H1 (cell line): ENCODE data around the gene PLCL1. TPM values are rescaled to one million over a fixed set of nuclear protein-coding genes. Genes with fewer than 3 reads are reported as not detected.

ENCODE experiments used
- CTCF ChIA-PET: fragments of 300-600 bp; sonication (Branson Sonifier 250); formaldehyde crosslinking; loops from one replicate; lab custom pipeline; 2021; ENCODE audit not compliant: partially characterized antibody; lab: Charles Lee
- POLR2A ChIA-PET: fragments of 300-600 bp; sonication (Branson Sonifier 250); formaldehyde crosslinking; loops from one replicate; lab custom pipeline; 2021; ENCODE audit warnings: inconsistent platforms; ENCODE audit not compliant: partially characterized antibody; lab: Charles Lee
- DNase-seq, 2 experiments: peaks; one replicate each; pipeline versions ENCODE4 v3.0.0 to v3.0.0-alpha.2; 2010 to 2022; ENCODE audit warnings: low spot score in 2 of 2, low read depth in 1 of 2, mixed read lengths in 1 of 2
- FAIRE-seq: peaks from 2 replicates; lab custom pipeline; 2011; peaks lifted over from hg19 to GRCh38; lab: Jason Lieb, UNC
- H2AFZ ChIP-seq: 2 replicates; pipeline ENCODE4 v1.8.1; 2012; ENCODE audit warnings: low read length, inconsistent platforms
- H2AK5ac ChIP-seq: 2 replicates; pipeline ENCODE4 v1.6.1; 2013; ENCODE audit warnings: low read depth, low read length
- H2BK120ac ChIP-seq: replicated peaks from 2 replicates; pipeline ENCODE3; 2013; ENCODE audit warnings: low read depth, low read length, inconsistent platforms
- H2BK12ac ChIP-seq: 2 replicates; pipeline ENCODE4 v1.6.1; 2013; ENCODE audit warnings: low read depth, low read length
- H2BK15ac ChIP-seq: 2 replicates; pipeline ENCODE4 v1.6.1; 2013; ENCODE audit warnings: low read length
- H2BK20ac ChIP-seq: 2 replicates; pipeline ENCODE4 v1.6.1; 2013; ENCODE audit warnings: low read length
- H2BK5ac ChIP-seq: 2 replicates; pipeline ENCODE4 v1.6.1; 2013; ENCODE audit warnings: low read depth, low read length
- H3K14ac ChIP-seq: 2 replicates; pipeline ENCODE4 v1.6.1; 2013; ENCODE audit warnings: inconsistent platforms; ENCODE audit not compliant: insufficient read length
- H3K18ac ChIP-seq: 2 replicates; pipeline ENCODE4 v1.6.1; 2013; ENCODE audit warnings: low read length; ENCODE audit errors: extremely low read depth
- H3K23ac ChIP-seq: 2 replicates; pipeline ENCODE4 v1.6.1; 2013; ENCODE audit warnings: inconsistent platforms; ENCODE audit not compliant: insufficient read length
- H3K23me2 ChIP-seq: 2 replicates; pipeline ENCODE4 v1.6.1; 2013; ENCODE audit warnings: low read depth, low read length
- H3K27ac ChIP-seq: 2 replicates; pipeline ENCODE4 v1.6.1; 2011; ENCODE audit warnings: low read depth, low read length, inconsistent platforms
- H3K27me3 ChIP-seq, 4 experiments: replicated peaks in 1 of 4; 1 replicate in 1 of 4; 2 replicates in 3 of 4; pipeline versions ENCODE4 v1.6.1 to v1.8.1; 2011 to 2013; ENCODE audit warnings: low read length in 3 of 4, mild to moderate bottlenecking in 3 of 4, inconsistent platforms in 2 of 4, mixed read lengths in 2 of 4, moderate library complexity in 1 of 4; ENCODE audit not compliant: control insufficient read depth in 3 of 4, insufficient read depth in 3 of 4; ENCODE audit errors: extremely low read depth in 1 of 4
- H3K36me3 ChIP-seq, 4 experiments: 2 replicates each; pipeline versions ENCODE4 v1.6.1 to v1.8.1; 2011 to 2013; ENCODE audit warnings: mild to moderate bottlenecking in 4 of 4, low read length in 3 of 4, moderate library complexity in 2 of 4, control low read depth in 1 of 4, inconsistent platforms in 1 of 4; ENCODE audit not compliant: insufficient read depth in 4 of 4, control insufficient read depth in 2 of 4
- H3K4ac ChIP-seq: replicated peaks from 2 replicates; pipeline ENCODE3; 2013; ENCODE audit warnings: low read length, low read depth, mixed read lengths, inconsistent platforms; ENCODE audit not compliant: insufficient read length
- H3K4me1 ChIP-seq, 4 experiments: replicated peaks in 1 of 4; 1 replicate in 1 of 4; 2 replicates in 3 of 4; pipeline versions ENCODE4 v1.6.1 to v1.8.1; 2011 to 2013; ENCODE audit warnings: low read length in 3 of 4, inconsistent platforms in 2 of 4, mixed read lengths in 1 of 4; ENCODE audit not compliant: insufficient read depth in 4 of 4, control insufficient read depth in 3 of 4
- H3K4me2 ChIP-seq, 2 experiments: 2 replicates each; pipeline versions ENCODE4 v1.6.1 to v1.8.1; 2011 to 2013; ENCODE audit warnings: low read depth in 2 of 2, low read length in 2 of 2, control low read depth in 1 of 2, inconsistent platforms in 1 of 2, mild to moderate bottlenecking in 1 of 2; ENCODE audit not compliant: insufficient read depth in 1 of 2
- H3K4me3 ChIP-seq, 4 experiments: fragments of 200-600, 300-600 bp in 1 of 4; sonication (generic), shearing (Covaris generic), sonication (Bioruptor Twin) in 1 of 4; 2 replicates each; pipeline versions ENCODE4 v1.5.1 to v1.8.1; 2011 to 2016; ENCODE audit warnings: low read length in 4 of 4, low read depth in 3 of 4, control low read depth in 2 of 4, inconsistent platforms in 2 of 4, mild to moderate bottlenecking in 2 of 4, mixed read lengths in 1 of 4, moderate library complexity in 1 of 4; ENCODE audit not compliant: insufficient read depth in 2 of 4; ENCODE audit errors: extremely low read depth in 1 of 4
- H3K56ac ChIP-seq: replicated peaks from 2 replicates; pipeline ENCODE3; 2013; ENCODE audit warnings: low read depth, mild to moderate bottlenecking, mixed read lengths, low read length, inconsistent platforms; ENCODE audit not compliant: insufficient read length
- H3K79me1 ChIP-seq: 2 replicates; pipeline ENCODE4 v1.6.1; 2013; ENCODE audit warnings: low read depth, low read length, control low read depth
- H3K79me2 ChIP-seq, 2 experiments: 2 replicates each; pipeline versions ENCODE4 v1.6.1 to v1.8.1; 2012 to 2013; ENCODE audit warnings: low read length in 2 of 2, mild to moderate bottlenecking in 2 of 2, inconsistent platforms in 1 of 2; ENCODE audit not compliant: insufficient read depth in 2 of 2, control insufficient read depth in 1 of 2
- H3K9ac ChIP-seq, 4 experiments: replicated peaks in 1 of 4; 1 replicate in 1 of 4; 2 replicates in 3 of 4; pipeline versions ENCODE4 v1.6.1 to v1.8.1; 2011 to 2013; ENCODE audit warnings: low read depth in 3 of 4, low read length in 3 of 4, control low read depth in 2 of 4, mild to moderate bottlenecking in 2 of 4, moderate library complexity in 2 of 4, inconsistent platforms in 1 of 4; ENCODE audit errors: extremely low read depth in 1 of 4
- H3K9me3 ChIP-seq, 2 experiments: 2 replicates each; pipeline versions ENCODE4 v1.6.1 to v1.8.1; 2012 to 2013; ENCODE audit warnings: mild to moderate bottlenecking in 2 of 2, moderate library complexity in 2 of 2, control low read depth in 1 of 2, inconsistent platforms in 1 of 2, low read depth in 1 of 2, low read length in 1 of 2, mixed read lengths in 1 of 2; ENCODE audit not compliant: insufficient read depth in 2 of 2
- H4K20me1 ChIP-seq, 2 experiments: replicated peaks in 1 of 2; 2 replicates each; pipeline versions ENCODE3 to v1.8.1; 2011 to 2013; ENCODE audit warnings: inconsistent platforms in 2 of 2, low read length in 2 of 2, mild to moderate bottlenecking in 1 of 2; ENCODE audit not compliant: insufficient read depth in 2 of 2, control insufficient read depth in 1 of 2
- H4K5ac ChIP-seq: 2 replicates; pipeline ENCODE4 v1.6.1; 2013; ENCODE audit warnings: low read length, low read depth, mixed read lengths, inconsistent platforms; ENCODE audit not compliant: insufficient read length
- H4K8ac ChIP-seq: 2 replicates; pipeline ENCODE4 v1.8.0; 2013; ENCODE audit warnings: mild to moderate bottlenecking, moderate library complexity, low read length, inconsistent platforms; ENCODE audit not compliant: insufficient read depth; ENCODE audit errors: extremely low read depth
- H4K91ac ChIP-seq: replicated peaks from 2 replicates; pipeline ENCODE3; 2013; ENCODE audit warnings: low read length, mixed read lengths, inconsistent platforms; ENCODE audit not compliant: insufficient read length
- CHD2 ChIP-seq: IDR thresholded peaks from 2 replicates; pipeline ENCODE4 v1.6.1; 2012; ENCODE audit warnings: low read length, improper control_type of control experiment
- NANOG ChIP-seq: IDR thresholded peaks from 2 replicates; pipeline ENCODE4 v1.6.1; 2011; ENCODE audit warnings: low read length, low read depth, mild to moderate bottlenecking, inconsistent platforms; ENCODE audit not compliant: insufficient read depth, poor library complexity, severe bottlenecking
- WGBS, 2 experiments: shearing (Covaris generic) in 1 of 2; methylation state at CpG; one replicate each; pipeline versions ENCODE4 v1.1.6 to v1.1.7; 2013 to 2015; ENCODE audit warnings: low lambda C conversion rate in 2 of 2, mixed read lengths in 2 of 2, inconsistent platforms in 1 of 2, low coverage in 1 of 2, missing lambda C conversion rate in 1 of 2; ENCODE audit not compliant: insufficient replicate concordance in 2 of 2, insufficient coverage in 1 of 2, insufficient read length in 1 of 2; ENCODE audit errors: extremely low coverage in 1 of 2, missing lambda C conversion rate in 1 of 2; 5-methylcytosine and 5-hydroxymethylcytosine counted together
- polyA plus RNA-seq, 7 experiments: library from polyadenylated mRNA; depleted of rRNA in 3 of 7; stranded (reverse) in 5 of 7; unstranded in 2 of 7; fragments of >200 nt in 5 of 7; fragments of 200-250 nt in 2 of 7; gene quantifications; 1 replicate in 5 of 7; 2 replicates in 1 of 7; 4 replicates in 1 of 7; pipeline versions ENCODE4 v1.2.1 to v1.2.3, GENCODE V29; 2011 to 2013; ENCODE audit warnings: missing spikeins in 2 of 7, mixed read lengths in 2 of 7
- total RNA-seq: library from RNA; stranded (reverse); fragmentation: NEBNext Ultra II Directional; extraction: Animal tissue kit (Norgen Biotek cat#: 25700); gene quantifications from 2 replicates; pipeline ENCODE4 v1.2.1, GENCODE V29; 2021

PLCL1 gene
- total and polyA plus RNA-seq, 2 of the 8 experiments (the other 6 are each of a cell fraction or from before 2014, with no cell fraction given) = not detected

- Histone ChIP-seq H3K23ac (no peak overlapping the region), H3K4me1 (no peaks in the 10 kb centered on the region), H3K14ac (no peak overlapping the region), H2BK5ac (no peak overlapping the region), H2BK20ac (no peak overlapping the region), H3K9ac (no peak overlapping the region), H2BK120ac (no peak overlapping the region), H2BK15ac (no peak overlapping the region), H3K79me2 (no peaks in the 10 kb centered on the region), H4K8ac (no peak overlapping the region), H3K27ac (no peak overlapping the region), H2AFZ (no peak overlapping the region), H3K9me3 (no peaks in the 10 kb centered on the region), H4K5ac (no peak overlapping the region), H3K79me1 (no peaks in the 10 kb centered on the region)
- DNase-seq (no peak), FAIRE-seq (no peak)
- TF ChIP-seq NANOG (no peak), CHD2 (no peak)
- TF ChIP-seq, all 59 proteins: peak for 0
- no peaks in the 10 kb centered on the region for H3K27me3 ChIP-seq
- 92% methylated on average over 2 of the region's 2 CpGs; no CpG with 5 or more reads in 1 of the 2 experiments for WGBS, 2 experiments
- no peak overlapping the region for H2AK5ac ChIP-seq
- no peak overlapping the region for H3K56ac ChIP-seq
- no peaks in the 10 kb centered on the region for H4K20me1 ChIP-seq
- no peak overlapping the region for H3K4me3 ChIP-seq
- POLR2A ChIA-PET = no interaction called here
- H4K91ac ChIP-seq = no peak overlapping the region
- H3K36me3 ChIP-seq = no peaks in the 10 kb centered on the region
- H3K18ac ChIP-seq = no peak overlapping the region
- CTCF ChIA-PET = interaction anchor here (1.2 to 3.3 kb wide), 5 partner anchors 10 to 289 kb away, joined by 3 to 14 read pairs (median 7); no protein-coding TSS in a partner anchor
- no peak overlapping the region for H2BK12ac ChIP-seq
- no peak overlapping the region for H3K4me2 ChIP-seq
- no peaks in the 10 kb centered on the region for H3K23me2 ChIP-seq
- no peak overlapping the region for H3K4ac ChIP-seq
Measured at GRCh38 chr2:197838579-197838978, 34.2 kb downstream of the PLCL1 start.
